Measurements from ENCODE around the gene HOXB5. TPM values are rescaled to one million over a fixed set of nuclear protein-coding genes. Genes with fewer than 3 reads are reported as not detected.

Gene HOXB5
- total RNA-seq, 1 experiment from 2014 or later = not detected

GRCh38 chr17:48546137-48546923 lies 47.2 kb downstream of the HOXB5 start:
- peak overlapping the region; percentile 10; the same call in 1 of the 2 replicates for H3K4me3 ChIP-seq
- no peak for DNase-seq
- H3K9me3 ChIP-seq = no peaks in the 10 kb centered on the region
- no peaks in the 10 kb centered on the region for H3K27me3 ChIP-seq
- peaks cover 37% of the 10 kb centered on the region for H3K36me3 ChIP-seq

DNA sequence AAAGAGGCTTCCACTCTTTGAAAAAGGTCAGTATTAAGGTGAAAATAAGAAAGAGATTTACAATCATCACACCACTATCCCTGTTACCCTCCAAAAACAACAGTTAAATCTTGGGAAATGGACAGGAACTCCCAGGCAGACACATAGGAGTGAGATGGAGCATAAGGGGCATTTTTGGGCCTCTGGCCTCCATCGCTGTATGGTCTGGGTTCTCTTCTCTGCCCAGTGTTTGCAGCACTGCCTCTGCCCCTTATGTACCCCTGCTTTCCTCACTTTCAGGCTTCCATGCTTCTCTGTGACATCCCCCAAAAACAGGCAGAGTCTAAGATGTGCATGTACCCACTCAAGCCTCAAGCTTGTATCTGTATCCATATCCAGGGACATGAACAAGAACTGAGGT lies 48.0 kb downstream of the HOXB5 start:
- DNase-seq = no peak
- Histone ChIP-seq H3K27me3 (no peaks in the 10 kb centered on the region), H3K4me3 (peak overlapping the region; percentile 78), H3K9me3 (no peaks in the 10 kb centered on the region), H3K36me3 (peaks cover 42% of the 10 kb centered on the region)

- Histone ChIP-seq H3K36me3 (peaks cover 38% of the 10 kb centered on the region), H3K4me3 (peak within 1 kb of the TSS; percentile 78), H3K9me3 (no peaks in the 10 kb centered on the region), H3K27me3 (no peaks in the 10 kb centered on the region)
- peak; percentile 55 for DNase-seq
Measured at GRCh38 chr17:48545022-48545375, 48.6 kb downstream of the HOXB5 start, which contains the start of gene HOXB2. TSS of gene HOXB2 (minus strand) at chr17:48545109. CDS start at chr17:48544911, 198 bp downstream.

GRCh38 chr17:48544349-48545021 lies 49.1 kb downstream of the HOXB5 start:
- H3K9me3 ChIP-seq = no peaks in the 10 kb centered on the region
- peak; percentile 93 for DNase-seq
- H3K4me3 ChIP-seq = peak overlapping the region; percentile 78
- peaks cover 35% of the 10 kb centered on the region for H3K36me3 ChIP-seq
- no peaks in the 10 kb centered on the region for H3K27me3 ChIP-seq

- H3K9me3 ChIP-seq = no peaks in the 10 kb centered on the region
- H3K4me3 ChIP-seq = peak overlapping the region; percentile 78
- no peaks in the 10 kb centered on the region for H3K27me3 ChIP-seq
- H3K36me3 ChIP-seq = peaks cover 31% of the 10 kb centered on the region
- no peak for DNase-seq
Measured at GRCh38 chr17:48543854-48544348, 49.7 kb downstream of the HOXB5 start.

GRCh38 chr17:48543107-48543853 lies 50.3 kb downstream of the HOXB5 start:
- Histone ChIP-seq H3K4me3 (peak overlapping the region; percentile 78), H3K36me3 (peaks cover 30% of the 10 kb centered on the region), H3K27me3 (no peaks in the 10 kb centered on the region), H3K9me3 (no peaks in the 10 kb centered on the region)
- DNase-seq = peak; percentile 69

GRCh38 chr17:48542698-48543106 lies 50.9 kb downstream of the HOXB5 start:
- no peaks in the 10 kb centered on the region for H3K27me3 ChIP-seq

DNA sequence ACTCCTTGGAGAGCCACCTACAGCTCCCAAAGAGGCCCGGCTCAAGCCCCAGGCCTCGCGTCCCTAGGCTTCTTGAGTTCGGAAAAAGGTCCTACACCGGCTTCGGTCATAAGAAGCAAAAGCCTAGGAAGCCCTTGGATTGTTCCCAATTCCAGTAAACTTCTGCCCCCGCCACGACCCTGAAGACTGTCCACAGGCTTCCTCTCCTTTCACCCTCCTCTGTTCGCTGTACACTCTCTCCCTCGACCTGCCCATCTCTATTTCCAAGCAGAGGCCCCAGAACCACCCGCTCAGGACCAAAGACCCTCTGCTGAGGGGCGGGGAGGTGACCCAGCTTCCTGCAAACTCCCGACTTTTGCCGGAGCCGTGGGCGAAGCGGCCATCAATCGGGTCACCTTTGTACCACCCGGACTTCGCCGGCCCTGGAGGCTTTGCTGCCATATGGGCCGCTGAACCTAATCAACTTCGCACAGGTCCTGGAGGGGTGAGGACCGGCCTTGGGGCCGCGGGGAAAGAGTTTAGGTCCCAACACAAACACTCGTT lies 51.4 kb downstream of the HOXB5 start:
- H3K4me3 ChIP-seq = peak overlapping the region; percentile 78
- DNase-seq = peak; percentile 53

More at GRCh38 chr17:48542698-48543106, 50.9 kb downstream of the HOXB5 start:
- DNase-seq = no peak
- H3K36me3 ChIP-seq = peaks cover 27% of the 10 kb centered on the region
- no peaks in the 10 kb centered on the region for H3K9me3 ChIP-seq
- H3K4me3 ChIP-seq = peak overlapping the region; percentile 78

DNA sequence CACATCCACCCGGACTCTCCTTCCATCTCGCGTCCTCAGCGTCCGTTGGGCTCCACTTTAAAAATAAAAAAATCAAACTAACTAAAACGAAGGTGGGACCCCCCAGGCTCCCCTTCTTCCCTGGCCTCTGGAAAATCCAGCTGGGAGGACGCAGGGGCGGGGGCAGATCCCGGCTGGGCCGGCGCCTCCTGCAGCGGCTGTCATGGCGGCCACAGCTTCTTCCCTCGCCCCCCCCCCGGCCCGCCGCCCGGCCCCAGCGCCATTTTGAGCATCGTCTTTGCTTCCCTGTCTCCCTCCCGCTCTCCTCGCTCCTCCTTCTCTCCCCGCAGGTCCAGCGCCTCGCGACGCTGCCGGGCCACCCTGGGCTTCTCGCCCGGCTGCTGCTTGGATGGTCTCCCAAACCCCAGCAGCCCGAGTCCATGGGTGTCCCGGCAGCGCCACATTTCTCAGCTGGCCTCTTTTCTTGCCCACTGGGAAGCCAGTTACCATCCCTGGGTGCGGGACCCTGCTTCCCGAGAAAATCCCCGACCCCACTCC lies 51.9 kb downstream of the HOXB5 start:
- Histone ChIP-seq H3K36me3 (peaks cover 26% of the 10 kb centered on the region), H3K9me3 (no peaks in the 10 kb centered on the region), H3K4me3 (peak overlapping the region; percentile 78), H3K27me3 (no peaks in the 10 kb centered on the region)
- peak; percentile 80 for DNase-seq

More for the DNA sequence above, 51.4 kb downstream of the HOXB5 start:
- no peaks in the 10 kb centered on the region for H3K27me3 ChIP-seq
- peaks cover 26% of the 10 kb centered on the region for H3K36me3 ChIP-seq
- H3K9me3 ChIP-seq = no peaks in the 10 kb centered on the region

Other genes starting within 250 kb of the HOXB5 start
- not detected in 2 replicates for gene SKAP1, start 163.6 kb downstream of the HOXB5 start, total RNA-seq (2014; rRNA removed; shearing (Covaris generic); ENCODE audit: low replicate concordance)
- gene HOXB1, start 62.8 kb downstream of the HOXB5 start, total RNA-seq (2014; rRNA removed; shearing (Covaris generic); ENCODE audit: low replicate concordance) = not detected in 2 replicates
- 7.2 and 16.0 TPM in 2 replicates for gene HOXB2, start 48.7 kb downstream of the HOXB5 start, total RNA-seq (2014; rRNA removed; shearing (Covaris generic); ENCODE audit: low replicate concordance)
- gene HOXB4, start 15.4 kb downstream of the HOXB5 start, total RNA-seq (2014; rRNA removed; shearing (Covaris generic); ENCODE audit: low replicate concordance) = 0.86 and 4.2 TPM in 2 replicates
- 2.1 and 4.6 TPM in 2 replicates for gene HOXB3, start 3.5 kb downstream of the HOXB5 start, total RNA-seq (2014; rRNA removed; shearing (Covaris generic); ENCODE audit: low replicate concordance)
- gene HOXB6, start 11.2 kb upstream of the HOXB5 start, total RNA-seq (2014; rRNA removed; shearing (Covaris generic); ENCODE audit: low replicate concordance) = 7.0 and 7.7 TPM in 2 replicates
- 9.8 and 30.6 TPM in 2 replicates for gene HOXB7, start 17.2 kb upstream of the HOXB5 start, total RNA-seq (2014; rRNA removed; shearing (Covaris generic); ENCODE audit: low replicate concordance)
- gene HOXB8, start 21.5 kb upstream of the HOXB5 start, total RNA-seq (2014; rRNA removed; shearing (Covaris generic); ENCODE audit: low replicate concordance) = 3.8 and 4.8 TPM in 2 replicates
- gene HOXB9, start 32.6 kb upstream of the HOXB5 start, total RNA-seq (2014; rRNA removed; shearing (Covaris generic); ENCODE audit: low replicate concordance) = 7.3 and 21.0 TPM in 2 replicates
- not detected in 2 replicates for gene PRAC1, start 128.7 kb upstream of the HOXB5 start, total RNA-seq (2014; rRNA removed; shearing (Covaris generic); ENCODE audit: low replicate concordance)
- 5.0 TPM in 1 of 2 replicates, not detected in the other for gene PRAC2, start 129.4 kb upstream of the HOXB5 start, total RNA-seq (2014; rRNA removed; shearing (Covaris generic); ENCODE audit: low replicate concordance)
- 6.1 and 10.2 TPM in 2 replicates for gene HOXB13, start 135.0 kb upstream of the HOXB5 start, total RNA-seq (2014; rRNA removed; shearing (Covaris generic); ENCODE audit: low replicate concordance)
- gene TTLL6, start 223.4 kb upstream of the HOXB5 start, total RNA-seq (2014; rRNA removed; shearing (Covaris generic); ENCODE audit: low replicate concordance) = not detected in 2 replicates
- gene CALCOCO2, start 237.3 kb upstream of the HOXB5 start, total RNA-seq (2014; rRNA removed; shearing (Covaris generic); ENCODE audit: low replicate concordance) = 19.2 and 61.2 TPM in 2 replicates

Data from MG63 (cell line).